ENCODE results near the gene GATAD2B.

- TF ChIP-seq, protein P1, sequence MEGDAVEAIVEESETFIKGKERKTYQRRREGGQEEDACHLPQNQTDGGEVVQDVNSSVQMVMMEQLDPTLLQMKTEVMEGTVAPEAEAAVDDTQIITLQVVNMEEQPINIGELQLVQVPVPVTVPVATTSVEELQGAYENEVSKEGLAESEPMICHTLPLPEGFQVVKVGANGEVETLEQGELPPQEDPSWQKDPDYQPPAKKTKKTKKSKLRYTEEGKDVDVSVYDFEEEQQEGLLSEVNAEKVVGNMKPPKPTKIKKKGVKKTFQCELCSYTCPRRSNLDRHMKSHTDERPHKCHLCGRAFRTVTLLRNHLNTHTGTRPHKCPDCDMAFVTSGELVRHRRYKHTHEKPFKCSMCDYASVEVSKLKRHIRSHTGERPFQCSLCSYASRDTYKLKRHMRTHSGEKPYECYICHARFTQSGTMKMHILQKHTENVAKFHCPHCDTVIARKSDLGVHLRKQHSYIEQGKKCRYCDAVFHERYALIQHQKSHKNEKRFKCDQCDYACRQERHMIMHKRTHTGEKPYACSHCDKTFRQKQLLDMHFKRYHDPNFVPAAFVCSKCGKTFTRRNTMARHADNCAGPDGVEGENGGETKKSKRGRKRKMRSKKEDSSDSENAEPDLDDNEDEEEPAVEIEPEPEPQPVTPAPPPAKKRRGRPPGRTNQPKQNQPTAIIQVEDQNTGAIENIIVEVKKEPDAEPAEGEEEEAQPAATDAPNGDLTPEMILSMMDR (IDR thresholded peaks at IDR 0.05), result peak; percentile 24 to 67 (median 41)
- TF ChIP-seq POLR2A (IDR thresholded peaks at IDR 0.05), result no peak
These were observed 150.8 kb downstream of the GATAD2B start for GRCh38 chr1:153771841-153772593.

Measured in ovary (tissue), 3 donors.